Pulmonary artery endothelial cell (primary cell): ENCODE results near the gene TPRG1L. TPM values are rescaled to one million over a fixed set of nuclear protein-coding genes. Genes with fewer than 3 reads are reported as not detected.
A peak's percentile ranks its signal among the peaks of the same experiment; 100 is the strongest.

ENCODE experiments used
- DNase-seq: peaks from one replicate; pipeline ENCODE4 v3.0.0-alpha.2; 2011; ENCODE audit warnings: low read depth, low spot score
- total RNA-seq: library from RNA; depleted of rRNA; stranded (reverse); fragments of >200 nt; gene quantifications from 2 replicates; pipeline ENCODE4 v1.2.3, GENCODE V29; 2014

The TPRG1L gene
- total RNA-seq, 1 donor from 2014 or later: 33.0 TPM

DNA sequence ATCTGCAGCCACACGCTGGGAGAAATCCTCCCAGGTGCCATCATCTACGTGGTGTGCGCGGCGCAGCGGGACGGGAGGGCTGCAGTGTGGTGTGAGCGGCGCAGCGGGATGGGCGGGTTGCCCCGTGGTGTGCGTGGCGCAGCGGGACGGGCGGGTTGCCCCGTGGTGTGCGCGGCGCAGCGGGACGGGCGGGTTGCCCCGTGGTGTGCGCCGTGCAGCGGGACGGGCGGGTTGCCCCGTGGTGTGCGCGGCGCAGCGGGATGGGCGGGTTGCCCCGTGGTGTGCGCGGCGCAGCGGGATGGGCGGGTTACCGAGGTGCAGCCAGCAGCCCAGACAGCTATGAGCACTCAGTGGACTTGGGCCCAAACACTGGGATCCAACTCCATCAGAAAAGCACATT is 20.4 kb downstream of the TPRG1L start:
- no peak for DNase-seq

- DNase-seq: no peak
Observed at GRCh38 chr1:3645666-3646355, 21.0 kb downstream of the TPRG1L start.

DNA sequence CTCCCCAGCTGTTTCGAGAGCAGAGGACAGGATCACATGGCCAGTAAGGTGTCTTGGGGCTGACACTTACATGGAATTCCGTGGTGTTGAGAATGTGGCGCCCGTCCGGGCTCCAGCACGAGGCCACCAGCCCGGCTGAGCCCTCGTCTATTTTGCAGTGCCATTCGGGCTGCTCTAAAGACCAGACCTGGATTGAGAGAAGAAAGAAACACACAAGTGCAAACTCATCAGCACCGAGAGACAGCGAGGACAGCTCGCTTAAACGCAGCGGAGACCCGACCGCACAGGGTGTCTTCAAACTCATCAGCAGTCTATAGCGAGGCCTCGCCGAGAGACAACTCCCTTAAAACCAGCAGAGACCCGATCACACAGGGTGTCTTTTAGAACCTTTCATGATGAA is 21.8 kb downstream of the TPRG1L start:
- no peak for DNase-seq

DNA sequence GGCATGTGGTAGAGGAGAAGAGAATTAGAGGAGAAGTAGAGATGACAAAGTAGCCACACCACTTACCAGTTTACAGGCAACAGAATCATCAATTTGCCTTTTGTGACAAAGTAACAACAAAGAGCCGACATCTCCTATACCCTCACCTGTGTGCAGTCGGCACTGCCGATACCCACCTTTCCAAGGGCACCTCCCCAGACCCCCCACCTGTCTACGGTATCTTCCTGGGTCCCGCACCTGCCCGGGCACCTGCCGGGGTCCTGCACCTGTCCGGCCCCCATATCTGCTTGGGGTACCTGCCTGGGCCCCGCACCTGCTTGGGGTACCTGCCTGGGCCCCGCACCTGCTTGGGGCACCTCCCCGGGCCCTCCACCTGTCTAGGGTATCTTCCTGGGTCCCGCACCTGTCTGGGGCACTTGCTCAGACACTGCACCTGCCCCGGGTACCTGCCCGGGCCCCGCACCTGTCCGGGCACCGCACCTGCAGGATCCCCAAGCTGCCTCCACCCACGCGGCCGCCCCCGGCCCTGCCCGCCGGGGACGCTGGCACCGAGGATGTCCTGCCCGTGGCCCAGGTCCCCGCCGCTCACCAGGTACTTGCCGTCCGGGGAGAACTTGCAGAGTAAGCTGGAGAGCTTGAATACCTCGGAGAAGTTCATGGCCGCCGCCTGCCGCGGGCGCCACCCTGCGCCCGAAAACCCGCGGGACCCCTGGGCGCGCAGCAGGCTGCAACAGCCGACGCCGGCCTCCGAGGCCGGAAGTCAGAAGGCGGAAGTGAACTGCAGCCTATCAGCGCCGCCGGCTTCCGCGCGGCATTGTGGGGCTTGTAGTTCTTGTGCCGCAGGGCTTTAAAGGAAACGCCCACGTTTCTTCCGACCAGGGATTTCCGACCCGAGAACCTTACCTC is 24.8 kb downstream of the TPRG1L start, which contains the start of gene WRAP73:
WRAP73 (minus strand) TSS at position 762 of the 906 bp plus-strand sequence; CDS start at position 658, 104 bp downstream.
- peak; percentile 60 for DNase-seq

DNA sequence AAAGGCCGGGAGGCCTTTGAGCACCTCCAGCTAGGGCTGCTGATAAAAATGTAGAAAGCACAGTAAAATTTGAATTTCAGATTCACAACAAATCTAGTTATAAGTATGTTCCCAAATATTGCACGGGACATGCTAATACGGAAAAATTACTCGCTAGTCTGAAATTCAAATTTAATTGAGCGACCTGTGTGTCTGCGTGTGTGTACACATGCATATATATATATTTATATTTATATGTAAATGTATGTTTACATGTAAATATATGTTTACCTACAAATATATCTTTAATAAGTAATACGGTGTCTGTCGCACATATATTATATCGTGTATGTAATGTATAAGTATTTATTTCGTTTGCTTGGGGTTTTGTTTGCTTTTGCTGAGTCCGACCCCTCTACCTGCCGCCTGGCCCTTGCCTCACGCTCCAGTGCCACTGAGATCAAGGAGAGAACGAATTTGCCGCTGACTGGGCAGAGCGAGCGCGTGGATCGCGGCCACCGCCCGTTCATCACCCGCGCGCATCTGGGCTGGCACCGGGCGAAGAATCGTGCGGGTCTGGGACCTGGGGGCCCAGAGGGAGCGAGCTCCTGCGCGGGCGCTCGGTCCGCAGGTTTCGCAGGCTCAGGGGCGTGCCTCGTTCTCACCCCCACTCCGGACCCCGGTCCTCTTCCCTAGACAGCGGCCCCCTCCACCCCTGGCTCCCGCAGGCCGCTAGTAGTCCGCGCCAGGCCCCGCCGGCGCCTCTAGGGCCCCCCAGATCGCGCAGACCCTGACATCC is 25.6 kb downstream of the TPRG1L start:
- no peak for DNase-seq

- DNase-seq: no peak
Observed at GRCh38 chr1:3651026-3651929, 26.5 kb downstream of the TPRG1L start.

- DNase-seq: no peak
Observed at GRCh38 chr1:3651930-3652547, 27.2 kb downstream of the TPRG1L start, which contains the start of gene TP73. Gene TP73, plus strand, starts transcription at chr1:3652516. Its CDS starts 29,850 bp downstream, at chr1:3682366.

- no peak for DNase-seq
Observed at GRCh38 chr1:3652548-3653285, 27.9 kb downstream of the TPRG1L start.

GRCh38 chr1:3653286-3653618 is 28.4 kb downstream of the TPRG1L start:
- no peak for DNase-seq

DNA sequence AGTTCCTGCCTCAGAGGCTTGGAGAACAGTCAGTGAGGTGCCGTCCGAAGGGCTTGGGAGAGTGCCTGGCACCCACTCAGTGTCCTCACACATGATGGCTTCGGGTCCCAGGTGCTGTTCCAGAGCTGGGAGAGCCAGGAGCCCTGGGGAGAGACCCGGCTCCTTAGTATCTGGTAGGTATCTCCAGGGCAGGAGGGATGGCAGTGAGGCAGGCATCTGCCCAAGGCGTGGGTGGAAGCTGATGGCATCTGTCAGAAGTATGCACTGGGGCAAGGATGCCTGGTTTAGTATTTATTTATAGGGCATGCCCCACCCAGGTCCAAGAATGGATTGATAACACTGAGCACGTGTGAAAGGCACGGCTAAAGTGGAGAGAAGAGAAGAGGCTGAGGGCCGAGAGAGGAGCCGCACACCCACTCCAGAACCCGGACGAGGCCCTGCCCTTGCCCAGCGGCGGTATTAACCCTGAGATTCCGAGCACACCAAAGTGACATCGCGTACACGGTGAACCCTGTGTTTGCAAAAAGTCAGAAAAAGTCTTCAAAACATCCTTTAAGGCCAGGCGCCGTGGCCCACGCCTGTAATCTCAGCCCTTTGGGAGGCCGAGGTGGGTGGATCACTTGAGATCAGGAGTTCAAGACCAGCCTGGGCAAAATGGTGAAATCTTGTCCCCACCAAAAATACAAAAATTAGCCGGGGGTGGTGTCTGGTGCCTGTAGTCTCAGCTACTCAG is 29.9 kb downstream of the TPRG1L start:
- no peak for DNase-seq

- DNase-seq: no peak
Observed at GRCh38 chr1:3656450-3657095, 31.8 kb downstream of the TPRG1L start.

DNA sequence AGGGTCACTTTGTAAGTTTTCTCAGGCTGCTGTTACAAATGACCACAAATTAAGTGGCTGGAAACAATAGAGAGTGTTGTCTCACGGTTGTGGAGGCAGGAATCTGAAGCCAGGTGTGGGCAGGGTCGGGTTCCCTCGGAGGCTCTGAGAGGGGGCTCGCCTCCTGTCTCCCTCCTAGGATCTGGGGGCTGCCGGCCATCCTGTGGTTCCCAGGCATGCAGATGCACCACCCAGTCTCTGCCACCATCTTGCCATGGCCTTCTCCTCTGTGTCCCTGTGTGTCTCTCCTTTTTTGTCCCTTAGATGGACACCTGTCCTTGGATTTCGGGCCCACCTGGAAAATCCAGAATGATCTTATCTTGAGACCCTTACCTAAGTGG is 32.3 kb downstream of the TPRG1L start:
- DNase-seq: no peak

GRCh38 chr1:3657578-3658230 is 32.9 kb downstream of the TPRG1L start:
- no peak for DNase-seq

GRCh38 chr1:3658231-3658615 is 33.4 kb downstream of the TPRG1L start:
- DNase-seq: no peak

- no peak for DNase-seq
Observed at GRCh38 chr1:3659093-3659492, 34.3 kb downstream of the TPRG1L start.

- no peak for DNase-seq
Observed at GRCh38 chr1:3660704-3661103, 35.9 kb downstream of the TPRG1L start.

GRCh38 chr1:3661631-3662030 is 36.8 kb downstream of the TPRG1L start:
- no peak for DNase-seq

GRCh38 chr1:3662080-3662671 is 37.4 kb downstream of the TPRG1L start:
- DNase-seq: no peak
